H9 (cell line): ENCODE data around the gene TMEM244. TPM values are rescaled to one million over a fixed set of nuclear protein-coding genes. Genes with fewer than 3 reads are reported as not detected.

Experiments
- DNase-seq: peaks from one replicate; pipeline ENCODE4 v3.0.0-alpha.2; 2017
- H2AFZ ChIP-seq: one replicate; pipeline ENCODE4 v1.6.1; 2013; ENCODE audit warnings: mild to moderate bottlenecking, low read length, control low read depth, moderate library complexity
- H2AK5ac ChIP-seq: 2 replicates; pipeline ENCODE4 v1.6.1; 2013; ENCODE audit warnings: low read length, control low read depth, mixed read lengths; ENCODE audit not compliant: insufficient read length
- H2BK120ac ChIP-seq: one replicate; pipeline ENCODE4 v1.6.1; 2013; ENCODE audit warnings: low read depth, mild to moderate bottlenecking, low read length, control low read depth, inconsistent platforms; ENCODE audit not compliant: poor library complexity, severe bottlenecking
- H2BK12ac ChIP-seq: 2 replicates; pipeline ENCODE4 v1.6.1; 2013; ENCODE audit warnings: low read length, control low read depth, mixed read lengths, low read depth; ENCODE audit not compliant: insufficient read length
- H2BK15ac ChIP-seq: 2 replicates; pipeline ENCODE4 v1.6.1; 2013; ENCODE audit warnings: low read depth, low read length, control low read depth
- H2BK20ac ChIP-seq: one replicate; pipeline ENCODE4 v1.6.1; 2013; ENCODE audit warnings: low read depth, mild to moderate bottlenecking, low read length, control low read depth, inconsistent platforms; ENCODE audit not compliant: poor library complexity, severe bottlenecking
- H2BK5ac ChIP-seq: 2 replicates; pipeline ENCODE4 v1.6.1; 2013; ENCODE audit warnings: low read length, control low read depth, mixed read lengths; ENCODE audit not compliant: insufficient read length
- H3K14ac ChIP-seq: 2 replicates; pipeline ENCODE4 v1.6.1; 2013; ENCODE audit warnings: low read length, control low read depth; ENCODE audit not compliant: insufficient read depth
- H3K18ac ChIP-seq: 2 replicates; pipeline ENCODE4 v1.6.1; 2013; ENCODE audit warnings: low read depth, mild to moderate bottlenecking, mixed read lengths, low read length, control low read depth; ENCODE audit not compliant: insufficient read length
- H3K23ac ChIP-seq: 2 replicates; pipeline ENCODE4 v1.6.1; 2013; ENCODE audit warnings: low read length, control low read depth, mixed read lengths, low read depth; ENCODE audit not compliant: insufficient read length
- H3K23me2 ChIP-seq: 2 replicates; pipeline ENCODE4 v1.6.1; 2013; ENCODE audit warnings: low read depth, mild to moderate bottlenecking, mixed read lengths, low read length, control low read depth; ENCODE audit not compliant: insufficient read length, poor library complexity, severe bottlenecking
- H3K27ac ChIP-seq: 2 replicates; pipeline ENCODE4 v1.5.1; 2013; ENCODE audit warnings: low read length, control low read depth, mixed read lengths, low read depth; ENCODE audit not compliant: insufficient read length
- H3K27me3 ChIP-seq: 2 replicates; pipeline ENCODE4 v1.6.1; 2013; ENCODE audit warnings: low read length, control low read depth, inconsistent platforms; ENCODE audit not compliant: insufficient read depth
- H3K4ac ChIP-seq: 2 replicates; pipeline ENCODE4 v1.6.1; 2013; ENCODE audit warnings: low read depth, mild to moderate bottlenecking, control low read depth, inconsistent platforms, low read length, moderate library complexity
- H3K4me1 ChIP-seq: 2 replicates; pipeline ENCODE4 v1.6.1; 2013; ENCODE audit warnings: low read length, control low read depth, inconsistent platforms; ENCODE audit not compliant: insufficient read depth
- H3K4me2 ChIP-seq: 2 replicates; pipeline ENCODE4 v1.6.1; 2013; ENCODE audit warnings: low read length, control low read depth, mixed read lengths; ENCODE audit not compliant: insufficient read length, insufficient read depth
- H3K56ac ChIP-seq: 2 replicates; pipeline ENCODE4 v1.6.1; 2013; ENCODE audit warnings: low read depth, mild to moderate bottlenecking, mixed read lengths, low read length, control low read depth; ENCODE audit not compliant: insufficient read length
- H3K79me1 ChIP-seq: 2 replicates; pipeline ENCODE4 v1.6.1; 2013; ENCODE audit warnings: low read depth, mild to moderate bottlenecking, moderate library complexity, low read length, control low read depth, inconsistent platforms; ENCODE audit not compliant: insufficient read depth, poor library complexity, severe bottlenecking
- H3K79me2 ChIP-seq: 2 replicates; pipeline ENCODE4 v1.6.1; 2013; ENCODE audit warnings: low read length, control low read depth, inconsistent platforms; ENCODE audit not compliant: insufficient read depth
- H3K9ac ChIP-seq: 2 replicates; pipeline ENCODE4 v1.6.1; 2013; ENCODE audit warnings: low read length, control low read depth, mixed read lengths; ENCODE audit not compliant: insufficient read length; ENCODE audit errors: extremely low read depth
- H3K9me3 ChIP-seq: one replicate; pipeline ENCODE4 v1.6.1; 2013; ENCODE audit warnings: low read depth, low read length, inconsistent platforms; ENCODE audit not compliant: control insufficient read depth
- H3T11ph ChIP-seq: one replicate; pipeline ENCODE4 v1.6.1; 2013; ENCODE audit warnings: mild to moderate bottlenecking, low read length, control low read depth, inconsistent platforms
- H4K20me1 ChIP-seq: one replicate; pipeline ENCODE4 v1.6.1; 2013; ENCODE audit not compliant: control insufficient read depth, insufficient read length, insufficient read depth
- H4K5ac ChIP-seq: 2 replicates; pipeline ENCODE4 v1.6.1; 2013; ENCODE audit warnings: low read depth, mild to moderate bottlenecking, mixed read lengths, low read length, control low read depth; ENCODE audit not compliant: insufficient read length
- H4K8ac ChIP-seq: replicated peaks from 2 replicates; pipeline ENCODE4 v1.6.1; 2013; ENCODE audit warnings: low read length, control low read depth, mixed read lengths, low read depth; ENCODE audit not compliant: insufficient read length
- H4K91ac ChIP-seq: 2 replicates; pipeline ENCODE4 v1.6.1; 2013; ENCODE audit warnings: low read depth, mild to moderate bottlenecking, moderate library complexity, mixed read lengths, low read length, control low read depth; ENCODE audit not compliant: insufficient read length
- H3K27ac Mint-ChIP-seq, 3 experiments: 2 replicates in 2 of 3; 3 replicates in 1 of 3; pipeline ENCODE4 v1.8.0; 2020 to 2021; ENCODE audit warnings: mixed read lengths in 3 of 3, mild to moderate bottlenecking in 1 of 3, moderate library complexity in 1 of 3
- H3K27me3 Mint-ChIP-seq: 2 replicates; pipeline ENCODE4 v1.8.0; 2021; ENCODE audit warnings: low read depth, mild to moderate bottlenecking, moderate library complexity, mixed read lengths
- H3K36me3 Mint-ChIP-seq, 3 experiments: 2 replicates in 2 of 3; 3 replicates in 1 of 3; pipeline ENCODE4 v1.8.0; 2020 to 2021; ENCODE audit warnings: low read depth in 3 of 3, mixed read lengths in 3 of 3; ENCODE audit not compliant: insufficient read depth in 1 of 3
- H3K4me1 Mint-ChIP-seq, 2 experiments: 2 replicates each; pipeline ENCODE4 v1.8.0; 2020; ENCODE audit warnings: mixed read lengths in 2 of 2
- H3K4me3 Mint-ChIP-seq, 2 experiments: 2 replicates in 1 of 2; 3 replicates in 1 of 2; pipeline ENCODE4 v1.8.0; 2020 to 2021; ENCODE audit warnings: mild to moderate bottlenecking in 2 of 2, mixed read lengths in 2 of 2, moderate library complexity in 1 of 2
- H3K9me3 Mint-ChIP-seq, 2 experiments: 2 replicates in 1 of 2; 3 replicates in 1 of 2; pipeline ENCODE4 v1.8.0; 2020; ENCODE audit warnings: mild to moderate bottlenecking in 2 of 2, mixed read lengths in 2 of 2, moderate library complexity in 1 of 2
- CTCF ChIP-seq: fragments of 200-600 bp; sonication (generic); conservative IDR thresholded peaks from 3 replicates; pipeline ENCODE4 v1.8.0; 2021; ENCODE audit warnings: antibody characterized with exemption, mild to moderate bottlenecking
- WGBS: extraction: QIAGEN DNeasy Blood & Tissue Kit; methylation state at CpG from one replicate; pipeline ENCODE4 v1.1.7; 2013; ENCODE audit warnings: missing lambda C conversion rate, low lambda C conversion rate, mixed read lengths; ENCODE audit not compliant: insufficient read length; ENCODE audit errors: extremely low coverage; 5-methylcytosine and 5-hydroxymethylcytosine counted together
- total RNA-seq: library from RNA; stranded (reverse); gene quantifications from 2 replicates; pipeline ENCODE4 v1.2.1, GENCODE V29; 2021

TMEM244 gene
- total RNA-seq, 1 experiment from 2014 or later = not detected

DNA sequence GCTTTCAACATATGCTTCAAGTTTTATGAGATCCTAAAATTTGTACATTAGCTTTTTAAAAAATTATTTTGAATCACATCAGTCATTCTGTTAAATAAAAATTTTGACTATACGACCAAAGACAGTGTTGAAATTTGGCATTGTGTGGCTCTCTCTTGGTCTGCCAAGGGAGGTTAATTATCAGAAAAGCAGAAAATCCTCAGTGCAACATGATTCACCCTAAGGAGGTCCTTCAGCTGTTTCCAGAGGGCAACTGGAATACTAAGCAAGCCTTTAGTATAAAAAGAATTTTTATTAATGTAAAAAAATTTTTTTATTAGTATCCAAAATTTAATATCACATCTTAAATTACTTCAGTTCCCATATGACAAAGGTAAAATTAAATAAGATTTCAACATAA is 23.1 kb upstream of the TMEM244 start:
- WGBS = no CpG with 5 or more reads among the region's 1 CpG

More for the DNA sequence above, 23.1 kb upstream of the TMEM244 start:
- Mint-ChIP-seq H3K27ac (no peak overlapping the region), H3K4me3 (no peak overlapping the region), H3K4me1 (no peaks in the 10 kb centered on the region), H3K27me3 (peaks cover 3% of the 10 kb centered on the region; the same call in 1 of the 2 replicates), H3K36me3 (peaks cover 0 to 3% (median 3%) of the 10 kb centered on the region in 3 experiments; a peak in 1 of 7 replicates), H3K9me3 (peaks cover 0 to 14% of the 10 kb centered on the region in 2 experiments; a peak in 3 of 5 replicates)
- Histone ChIP-seq H2BK5ac (no peak overlapping the region), H3K4ac (no peak overlapping the region), H3K27me3 (no peaks in the 10 kb centered on the region), H3K79me2 (no peaks in the 10 kb centered on the region), H3K9me3 (no peaks in the 10 kb centered on the region), H3K27ac (no peak overlapping the region), H2BK15ac (no peak overlapping the region), H3K56ac (no peak overlapping the region), H3K79me1 (no peaks in the 10 kb centered on the region), H2BK12ac (no peak overlapping the region), H2BK120ac (no peak overlapping the region), H2BK20ac (no peak overlapping the region), H3K4me2 (no peak overlapping the region), H3K4me1 (no peaks in the 10 kb centered on the region), H3K18ac (no peak overlapping the region), H3T11ph (no peak overlapping the region), H3K9ac (no peak overlapping the region), H4K91ac (no peak overlapping the region), H3K23me2 (no peaks in the 10 kb centered on the region), H2AFZ (no peak overlapping the region), H3K23ac (no peak overlapping the region), H2AK5ac (no peak overlapping the region), H4K20me1 (no peaks in the 10 kb centered on the region), H3K14ac (no peak overlapping the region), H4K8ac (no peak overlapping the region), H4K5ac (no peak overlapping the region)
- DNase-seq = no peak
- TF ChIP-seq CTCF = no peak
